Peyer's patch (tissue), 4 donors: ENCODE data around the gene MAP3K5.

ENCODE experiments used
- POLR2A ChIP-seq, 2 donors: fragments of 450-650 bp; IDR thresholded peaks; one replicate each; pipeline ENCODE4 v1.5.1; 2017; ENCODE audit warnings: antibody characterized with exemption in 2 of 2, mild to moderate bottlenecking in 2 of 2, moderate library complexity in 2 of 2
- TF ChIP-seq, protein P1 (sequence below), 6 experiments: fragments of 450-650 bp in 4 of 6; fragments of 200-600 bp in 2 of 6; sonication (generic) in 1 of 6; IDR thresholded peaks; one replicate each; pipeline ENCODE4 v1.5.1; 2017 to 2019; ENCODE audit warnings: antibody characterized with exemption in 6 of 6, mild to moderate bottlenecking in 3 of 6, moderate library complexity in 1 of 6

DNA sequence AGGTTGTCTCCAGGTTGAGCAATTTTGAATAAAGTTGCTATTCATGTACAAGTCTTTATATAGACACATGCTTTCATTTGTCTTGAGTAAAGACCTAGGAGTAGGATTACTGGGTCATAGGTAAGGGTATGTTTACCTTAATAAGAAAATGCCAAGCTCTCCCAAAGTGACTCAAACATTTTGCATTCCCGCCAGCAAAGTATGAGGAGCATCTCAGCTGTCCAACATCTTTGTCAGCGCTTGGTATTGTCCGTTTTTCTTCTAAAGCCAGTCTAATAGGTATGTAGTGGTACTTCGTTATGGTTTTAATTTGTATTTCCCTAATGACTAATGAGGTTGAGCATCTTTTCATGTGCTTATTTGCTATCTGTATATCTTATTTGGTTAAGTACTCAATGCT is 67.2 kb downstream of the MAP3K5 start:
- TF ChIP-seq, protein P1, sequence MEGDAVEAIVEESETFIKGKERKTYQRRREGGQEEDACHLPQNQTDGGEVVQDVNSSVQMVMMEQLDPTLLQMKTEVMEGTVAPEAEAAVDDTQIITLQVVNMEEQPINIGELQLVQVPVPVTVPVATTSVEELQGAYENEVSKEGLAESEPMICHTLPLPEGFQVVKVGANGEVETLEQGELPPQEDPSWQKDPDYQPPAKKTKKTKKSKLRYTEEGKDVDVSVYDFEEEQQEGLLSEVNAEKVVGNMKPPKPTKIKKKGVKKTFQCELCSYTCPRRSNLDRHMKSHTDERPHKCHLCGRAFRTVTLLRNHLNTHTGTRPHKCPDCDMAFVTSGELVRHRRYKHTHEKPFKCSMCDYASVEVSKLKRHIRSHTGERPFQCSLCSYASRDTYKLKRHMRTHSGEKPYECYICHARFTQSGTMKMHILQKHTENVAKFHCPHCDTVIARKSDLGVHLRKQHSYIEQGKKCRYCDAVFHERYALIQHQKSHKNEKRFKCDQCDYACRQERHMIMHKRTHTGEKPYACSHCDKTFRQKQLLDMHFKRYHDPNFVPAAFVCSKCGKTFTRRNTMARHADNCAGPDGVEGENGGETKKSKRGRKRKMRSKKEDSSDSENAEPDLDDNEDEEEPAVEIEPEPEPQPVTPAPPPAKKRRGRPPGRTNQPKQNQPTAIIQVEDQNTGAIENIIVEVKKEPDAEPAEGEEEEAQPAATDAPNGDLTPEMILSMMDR (IDR thresholded peaks at IDR 0.05): no peak
- no peak for TF ChIP-seq POLR2A (IDR thresholded peaks at IDR 0.05)
